BLaER1 (cell line): ENCODE results near the gene TFF2.

Experiments
- H3K27ac ChIP-seq: shearing (Covaris generic); formaldehyde crosslinking; 2 replicates; pipeline ENCODE4 v1.8.1; 2022
- H3K27me3 ChIP-seq: shearing (Covaris generic); formaldehyde crosslinking; 2 replicates; pipeline ENCODE4 v1.8.1; 2022
- H3K36me3 ChIP-seq: shearing (Covaris generic); formaldehyde crosslinking; 2 replicates; pipeline ENCODE4 v1.8.1; 2022
- H3K4me1 ChIP-seq: shearing (Covaris generic); formaldehyde crosslinking; 2 replicates; pipeline ENCODE4 v1.8.1; 2022
- H3K4me2 ChIP-seq: shearing (Covaris generic); formaldehyde crosslinking; 2 replicates; pipeline ENCODE4 v1.8.1; 2022
- H3K4me3 ChIP-seq: shearing (Covaris generic); formaldehyde crosslinking; 2 replicates; pipeline ENCODE4 v1.8.1; 2022
- H3K9ac ChIP-seq: shearing (Covaris generic); formaldehyde crosslinking; 2 replicates; pipeline ENCODE4 v1.8.1; 2022
- H3K9me3 ChIP-seq: shearing (Covaris generic); formaldehyde crosslinking; 2 replicates; pipeline ENCODE4 v1.8.1; 2022
- H4K20me1 ChIP-seq: shearing (Covaris generic); formaldehyde crosslinking; 2 replicates; pipeline ENCODE4 v1.8.1; 2022
- Cebpa-rat ChIP-seq: shearing (Covaris generic); IDR thresholded peaks from 2 replicates; pipeline ENCODE4 v1.8.1; 2022

TFF2 gene

DNA sequence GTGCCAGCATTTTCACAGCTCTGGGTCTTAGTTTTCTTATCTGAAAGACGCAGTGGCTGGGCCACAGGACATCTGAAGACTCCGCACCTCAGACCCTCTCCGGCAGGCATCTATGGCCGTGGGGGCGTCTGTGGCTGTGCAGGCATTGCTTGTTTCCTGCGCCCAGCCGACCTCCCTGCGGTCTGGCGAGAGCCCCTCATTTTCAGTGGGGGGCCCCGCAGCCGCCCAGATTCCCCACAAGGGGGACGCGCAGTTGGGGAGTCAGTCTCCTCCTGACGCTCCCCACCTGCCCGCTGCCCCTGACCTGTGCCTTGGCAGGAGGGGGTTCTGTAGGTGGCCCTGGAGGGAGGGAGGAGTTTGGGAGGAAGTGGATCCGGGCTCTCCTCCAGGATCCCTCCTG lies 19.0 kb upstream of the TFF2 start:
- no peaks in the 10 kb centered on the region for H3K36me3 ChIP-seq
- peak overlapping the region; percentile 88 for H3K4me2 ChIP-seq
- no peaks in the 10 kb centered on the region for H3K9me3 ChIP-seq
- no peaks in the 10 kb centered on the region for H4K20me1 ChIP-seq
- peak overlapping the region; percentile 53 for H3K27ac ChIP-seq
- no peak overlapping the region for H3K4me3 ChIP-seq
- no peak for TF ChIP-seq Cebpa-rat
- no peak overlapping the region for H3K9ac ChIP-seq
- H3K27me3 ChIP-seq: no peaks in the 10 kb centered on the region
- H3K4me1 ChIP-seq: peaks cover 82% of the 10 kb centered on the region

DNA sequence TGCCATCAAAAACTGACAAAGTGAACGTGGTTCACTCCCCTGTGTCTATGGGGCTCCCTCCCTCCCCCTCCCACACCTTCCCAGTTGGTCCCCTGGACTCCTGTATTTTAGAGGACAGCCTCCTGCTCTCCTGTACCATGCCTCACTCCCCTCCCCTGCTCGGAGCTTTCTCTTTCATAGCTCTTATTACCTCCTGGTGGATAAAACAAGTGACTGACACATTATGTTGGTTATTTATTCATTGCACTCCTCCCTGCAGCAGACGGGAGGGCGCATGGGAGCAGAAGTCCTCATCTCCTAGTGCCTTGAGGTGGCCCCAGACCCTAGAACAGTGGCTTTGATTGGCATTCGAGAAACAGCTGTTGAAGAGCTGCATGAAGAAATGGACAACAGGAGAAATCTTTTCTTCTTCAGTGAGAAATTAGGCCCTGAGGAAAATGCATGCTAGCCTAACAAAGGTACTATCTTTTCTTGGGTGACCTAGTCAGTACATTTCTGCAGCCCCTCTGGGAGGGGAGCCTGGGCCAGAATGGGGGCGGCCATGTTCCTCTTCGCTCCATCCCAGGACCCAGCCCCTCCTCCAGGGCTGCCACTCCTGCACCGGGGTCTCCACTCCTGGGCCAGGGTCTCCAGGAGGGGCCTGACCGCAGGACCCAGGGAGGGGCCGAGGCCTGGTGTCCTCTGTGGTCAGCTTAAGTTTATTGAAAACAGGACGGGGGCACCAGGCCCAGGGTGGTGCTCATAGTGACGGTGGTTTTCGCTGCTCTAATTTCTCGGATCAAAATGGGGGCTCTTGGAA lies 16.8 kb upstream of the TFF2 start:
- Histone ChIP-seq H3K36me3 (no peaks in the 10 kb centered on the region), H3K27ac (no peak overlapping the region), H4K20me1 (no peaks in the 10 kb centered on the region), H3K27me3 (no peaks in the 10 kb centered on the region), H3K9me3 (no peaks in the 10 kb centered on the region), H3K4me1 (peaks cover 79% of the 10 kb centered on the region), H3K4me3 (no peak overlapping the region), H3K9ac (no peak overlapping the region), H3K4me2 (no peak overlapping the region)
- no peak; the same call in 1 of the 2 replicates for TF ChIP-seq Cebpa-rat

DNA sequence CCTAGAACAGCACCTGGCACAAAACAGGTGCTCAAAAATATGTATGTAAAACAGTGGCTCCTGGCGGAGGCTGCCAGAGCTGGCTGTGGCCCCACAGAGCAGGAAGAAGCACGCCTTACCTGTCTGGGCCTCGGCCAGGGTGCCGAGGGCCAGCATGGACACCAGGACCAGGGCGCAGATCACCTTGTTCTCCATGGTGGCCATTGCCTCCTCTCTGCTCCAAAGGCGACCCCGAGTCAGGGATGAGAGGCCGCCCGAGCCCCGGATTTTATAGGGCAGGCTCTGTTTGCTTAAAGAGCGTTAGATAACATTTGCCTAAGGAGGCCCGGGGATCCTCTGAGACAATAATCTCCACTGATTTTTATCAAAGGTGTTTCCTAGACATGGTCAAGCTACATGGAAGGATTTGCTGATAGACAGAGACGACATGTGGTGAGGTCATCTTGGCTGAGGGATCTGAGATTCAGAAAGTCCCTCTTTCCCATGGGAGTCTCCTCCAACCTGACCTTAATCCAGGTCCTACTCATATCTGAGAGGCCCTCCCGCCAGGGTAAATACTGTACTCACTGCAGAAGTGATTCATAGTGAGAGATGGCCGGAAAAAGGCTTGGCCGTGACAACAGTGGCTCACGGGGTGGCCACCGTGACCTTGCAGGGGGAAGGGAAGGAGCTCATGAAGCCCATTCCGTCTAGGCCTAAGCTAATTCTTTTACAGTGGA lies 15.7 kb upstream of the TFF2 start, which contains the start of gene TFF1:
TSS of gene TFF1 (minus strand) at position 244 of the 719 bp plus-strand sequence. CDS start at position 204, 40 bp downstream.
- no peak within 1 kb of the TSS for H3K9ac ChIP-seq
- H3K27ac ChIP-seq: no peak within 1 kb of the TSS
- no peaks in the 10 kb centered on the region for H4K20me1 ChIP-seq
- H3K4me2 ChIP-seq: peak within 1 kb of the TSS; percentile 81
- no peaks in the 10 kb centered on the region for H3K9me3 ChIP-seq
- peaks cover 79% of the 10 kb centered on the region for H3K4me1 ChIP-seq
- no peaks in the 10 kb centered on the region for H3K27me3 ChIP-seq
- no peak for TF ChIP-seq Cebpa-rat
- H3K4me3 ChIP-seq: no peak within 1 kb of the TSS
- no peaks in the 10 kb centered on the region for H3K36me3 ChIP-seq

DNA sequence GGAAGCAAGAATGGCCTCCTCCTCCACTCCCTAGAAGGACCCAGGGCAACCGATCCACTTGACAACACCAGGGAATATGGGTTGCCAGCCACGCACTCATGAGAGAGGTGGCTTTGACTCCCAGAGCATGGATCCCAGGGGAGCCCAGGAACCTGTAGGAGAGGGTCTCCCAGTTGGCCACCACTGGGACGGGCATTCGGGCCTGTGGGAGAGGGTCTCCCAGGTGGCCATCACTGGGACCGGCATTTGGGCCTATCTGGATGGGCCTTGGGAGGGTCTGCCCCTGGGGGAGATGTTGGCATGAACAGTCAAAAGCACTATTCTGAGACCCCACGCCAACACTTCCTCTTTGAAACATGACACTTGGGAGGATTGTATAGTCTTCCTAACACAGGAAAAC lies 15.0 kb upstream of the TFF2 start:
- peaks cover 77% of the 10 kb centered on the region for H3K4me1 ChIP-seq
- no peaks in the 10 kb centered on the region for H3K36me3 ChIP-seq
- no peak overlapping the region for H3K27ac ChIP-seq
- peak overlapping the region; percentile 81 for H3K4me2 ChIP-seq
- no peak overlapping the region for H3K4me3 ChIP-seq
- H3K9me3 ChIP-seq: no peaks in the 10 kb centered on the region
- H3K27me3 ChIP-seq: no peaks in the 10 kb centered on the region
- no peaks in the 10 kb centered on the region for H4K20me1 ChIP-seq
- TF ChIP-seq Cebpa-rat: no peak
- H3K9ac ChIP-seq: no peak overlapping the region

DNA sequence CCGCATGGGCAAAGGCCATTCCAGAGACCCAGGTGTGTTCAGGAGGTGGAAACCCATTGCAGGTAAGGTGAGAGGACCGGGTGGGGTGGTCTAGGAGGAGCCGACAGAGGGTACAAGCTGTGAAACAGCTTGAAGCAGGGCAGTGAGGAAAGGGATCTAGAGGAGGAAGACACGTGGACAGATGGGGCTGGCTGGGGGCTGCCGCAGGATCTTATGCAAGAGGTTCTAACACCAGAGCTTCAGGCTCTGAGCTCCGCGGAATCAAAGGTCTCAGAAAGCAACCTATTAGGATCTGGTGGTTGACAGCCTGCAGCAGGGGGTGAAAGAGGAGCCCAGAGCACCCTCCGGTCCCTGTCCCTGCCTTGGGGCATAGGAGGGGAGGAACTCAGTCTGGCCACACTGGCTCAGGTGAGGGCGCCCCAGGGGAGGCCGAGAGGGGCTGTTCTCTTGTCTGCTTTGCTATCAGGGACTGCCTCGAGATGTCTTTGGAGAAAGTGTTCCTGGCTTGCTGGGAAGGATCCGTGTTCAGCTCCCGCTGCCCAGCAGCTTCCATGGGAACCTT lies 13.6 kb upstream of the TFF2 start:
- H3K9ac ChIP-seq: no peak overlapping the region
- TF ChIP-seq Cebpa-rat: no peak
- no peak overlapping the region for H3K4me3 ChIP-seq
- no peaks in the 10 kb centered on the region for H3K36me3 ChIP-seq
- no peaks in the 10 kb centered on the region for H4K20me1 ChIP-seq
- no peak overlapping the region for H3K4me2 ChIP-seq
- no peak overlapping the region for H3K27ac ChIP-seq
- H3K9me3 ChIP-seq: peaks cover 9% of the 10 kb centered on the region
- H3K4me1 ChIP-seq: peaks cover 64% of the 10 kb centered on the region
- H3K27me3 ChIP-seq: no peaks in the 10 kb centered on the region

DNA sequence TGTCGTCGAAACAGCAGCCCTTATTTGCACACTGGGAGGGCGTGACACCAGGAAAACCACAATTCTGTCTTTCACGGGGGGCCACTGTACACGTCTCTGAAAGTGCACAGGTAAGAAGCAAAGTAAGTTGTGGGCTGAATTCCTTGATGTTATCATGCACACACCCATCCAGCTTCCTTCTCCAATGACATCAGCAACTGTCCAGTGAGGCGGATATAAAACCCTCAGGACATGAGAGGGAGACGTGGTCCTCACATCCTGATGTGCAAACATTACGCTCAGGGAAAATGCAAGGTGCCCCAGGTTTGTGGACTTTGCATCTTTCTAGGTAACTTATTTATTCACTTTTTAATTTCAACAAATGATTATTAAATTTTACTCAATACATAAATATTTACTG lies 12.5 kb upstream of the TFF2 start:
- Histone ChIP-seq H3K27ac (no peak overlapping the region), H3K27me3 (no peaks in the 10 kb centered on the region), H3K4me2 (peak overlapping the region; percentile 45; the same call in 1 of the 2 replicates), H3K4me1 (peaks cover 62% of the 10 kb centered on the region), H3K36me3 (no peaks in the 10 kb centered on the region), H3K9ac (no peak overlapping the region), H3K9me3 (peaks cover 9% of the 10 kb centered on the region), H3K4me3 (no peak overlapping the region), H4K20me1 (no peaks in the 10 kb centered on the region)
- no peak for TF ChIP-seq Cebpa-rat

DNA sequence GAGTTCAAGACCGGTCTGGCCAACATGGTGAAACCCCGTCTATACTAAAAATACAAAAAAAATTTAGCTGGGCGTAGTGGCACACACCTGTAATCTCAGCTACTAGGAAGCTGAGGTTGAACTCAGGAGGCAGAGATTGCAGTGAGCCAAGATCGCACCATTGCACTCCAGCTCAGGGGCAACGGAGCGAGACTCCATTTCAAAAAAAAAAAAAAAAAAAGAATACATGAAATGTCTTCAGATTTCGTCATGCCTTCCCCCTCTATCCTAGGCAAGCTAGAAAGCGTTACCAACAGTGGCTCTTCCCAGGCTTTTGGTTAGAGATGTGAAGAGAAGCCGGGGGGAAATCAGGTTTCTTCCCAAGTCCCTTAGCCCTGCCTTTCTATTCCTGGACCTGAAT lies 11.9 kb upstream of the TFF2 start:
- no peak overlapping the region for H3K27ac ChIP-seq
- peaks cover 9% of the 10 kb centered on the region for H3K9me3 ChIP-seq
- H3K27me3 ChIP-seq: no peaks in the 10 kb centered on the region
- peak overlapping the region; percentile 45 for H3K4me2 ChIP-seq
- no peak overlapping the region for H3K9ac ChIP-seq
- H3K4me1 ChIP-seq: peaks cover 58% of the 10 kb centered on the region
- H3K4me3 ChIP-seq: no peak overlapping the region
- no peaks in the 10 kb centered on the region for H4K20me1 ChIP-seq
- no peaks in the 10 kb centered on the region for H3K36me3 ChIP-seq
- peak; percentile 53; the same call in 1 of the 2 replicates for TF ChIP-seq Cebpa-rat

DNA sequence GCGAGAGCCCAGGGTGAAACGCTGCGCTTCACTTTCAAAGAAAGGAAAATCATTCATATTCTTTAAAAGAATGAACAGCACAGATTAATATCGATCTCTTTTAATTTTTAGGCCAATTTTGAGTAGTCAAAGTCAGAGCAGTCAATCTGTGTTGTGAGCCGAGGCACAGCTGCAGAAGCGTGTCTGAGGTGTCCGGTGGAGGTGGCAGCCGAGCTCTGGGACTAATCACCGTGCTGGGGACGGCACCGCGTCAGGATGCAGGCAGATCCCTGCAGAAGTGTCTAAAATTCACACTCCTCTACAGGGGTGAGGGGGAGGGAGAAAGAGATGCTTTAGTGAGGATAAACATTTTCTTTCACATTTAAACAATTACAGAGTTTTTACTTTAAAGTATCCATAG lies 11.4 kb upstream of the TFF2 start:
- Histone ChIP-seq H3K27me3 (no peaks in the 10 kb centered on the region), H4K20me1 (no peaks in the 10 kb centered on the region), H3K4me1 (peaks cover 53% of the 10 kb centered on the region), H3K27ac (no peak overlapping the region), H3K4me2 (peak overlapping the region; percentile 45), H3K36me3 (no peaks in the 10 kb centered on the region), H3K9ac (no peak overlapping the region), H3K4me3 (no peak overlapping the region), H3K9me3 (peaks cover 9% of the 10 kb centered on the region)
- TF ChIP-seq Cebpa-rat: no peak

DNA sequence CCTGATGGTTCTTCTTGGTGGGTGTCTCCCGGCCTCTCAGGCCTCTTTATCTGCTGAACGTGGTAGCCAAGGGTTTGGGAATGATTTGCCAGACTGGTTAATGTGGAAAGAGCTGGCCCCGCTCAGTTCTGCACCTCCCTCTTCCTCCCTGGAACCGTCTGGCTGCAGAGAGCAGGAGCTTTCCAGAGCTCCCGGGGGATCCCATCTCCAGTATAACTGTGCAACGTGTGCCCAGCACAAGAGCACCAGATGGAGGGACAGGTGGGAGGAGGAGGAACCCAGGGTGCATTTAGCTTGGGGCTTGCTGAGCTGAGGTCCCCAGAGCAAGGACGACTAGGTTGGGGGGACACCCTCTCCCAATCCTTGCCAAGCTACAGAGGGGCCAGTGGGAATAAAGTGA lies 10.5 kb upstream of the TFF2 start:
- Histone ChIP-seq H4K20me1 (no peaks in the 10 kb centered on the region), H3K4me1 (peaks cover 46% of the 10 kb centered on the region), H3K4me3 (no peak overlapping the region), H3K9me3 (peaks cover 14% of the 10 kb centered on the region), H3K9ac (no peak overlapping the region), H3K36me3 (no peaks in the 10 kb centered on the region), H3K4me2 (no peak overlapping the region), H3K27me3 (no peaks in the 10 kb centered on the region), H3K27ac (no peak overlapping the region)
- TF ChIP-seq Cebpa-rat: no peak

DNA sequence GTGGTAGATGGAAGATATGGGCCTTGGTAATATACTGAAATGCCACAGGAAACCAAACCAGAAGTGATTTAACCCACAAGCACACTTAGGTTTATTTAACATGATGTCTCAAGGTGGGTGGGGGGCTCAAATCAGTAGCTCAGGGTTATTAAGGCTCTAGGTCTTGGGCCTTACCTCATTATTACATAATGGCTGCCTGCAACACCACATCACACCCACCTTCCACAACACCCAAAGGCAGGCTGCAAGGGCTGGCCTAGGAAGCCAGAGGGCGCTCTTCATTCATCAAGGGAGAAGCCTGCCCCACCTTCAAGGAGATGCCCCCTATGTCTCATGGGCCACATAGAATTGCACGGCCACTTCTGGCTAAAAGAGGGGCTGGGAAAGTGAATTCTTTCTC lies 9.5 kb upstream of the TFF2 start:
- no peak for TF ChIP-seq Cebpa-rat
- peaks cover 24% of the 10 kb centered on the region for H3K9me3 ChIP-seq
- no peak overlapping the region for H3K4me3 ChIP-seq
- H3K9ac ChIP-seq: no peak overlapping the region
- no peaks in the 10 kb centered on the region for H4K20me1 ChIP-seq
- no peaks in the 10 kb centered on the region for H3K36me3 ChIP-seq
- no peaks in the 10 kb centered on the region for H3K27me3 ChIP-seq
- no peak overlapping the region for H3K4me2 ChIP-seq
- H3K4me1 ChIP-seq: peaks cover 36% of the 10 kb centered on the region
- H3K27ac ChIP-seq: no peak overlapping the region
